Hepatic stellate cell (primary cell): Measurements from ENCODE around the gene USP49.
A peak's percentile ranks its signal among the peaks of the same experiment; 100 is the strongest.
"Not testable (repeated sequence)": the region's sequence is repeated elsewhere in the genome, so short reads cannot be mapped to it uniquely, and the experiment has no call there.

Experiments used
- DNase-seq: peaks from one replicate; pipeline ENCODE4 v3.0.0; 2011; ENCODE audit warnings: low spot score

Gene USP49

DNA sequence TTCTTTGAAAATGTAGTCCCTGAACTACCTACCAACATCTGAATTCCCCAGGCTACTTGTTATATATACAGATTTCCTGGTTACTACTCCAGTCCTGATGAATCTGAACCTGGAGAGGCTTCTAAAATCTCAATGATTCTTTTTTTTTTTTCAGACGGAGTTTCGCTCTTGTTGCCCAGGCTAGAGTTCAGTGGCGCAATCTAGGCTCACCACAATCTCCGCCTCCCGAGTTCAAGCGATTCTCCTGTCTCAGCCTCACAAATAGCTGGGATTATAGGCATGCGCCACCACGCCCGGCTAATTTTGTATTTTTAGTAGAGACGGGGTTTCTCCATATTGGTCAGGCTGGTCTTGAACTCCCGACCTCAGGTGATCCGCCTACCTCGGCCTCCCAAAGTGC, 83.2 kb downstream of the USP49 start:
- DNase-seq: not testable (repeated sequence)

DNA sequence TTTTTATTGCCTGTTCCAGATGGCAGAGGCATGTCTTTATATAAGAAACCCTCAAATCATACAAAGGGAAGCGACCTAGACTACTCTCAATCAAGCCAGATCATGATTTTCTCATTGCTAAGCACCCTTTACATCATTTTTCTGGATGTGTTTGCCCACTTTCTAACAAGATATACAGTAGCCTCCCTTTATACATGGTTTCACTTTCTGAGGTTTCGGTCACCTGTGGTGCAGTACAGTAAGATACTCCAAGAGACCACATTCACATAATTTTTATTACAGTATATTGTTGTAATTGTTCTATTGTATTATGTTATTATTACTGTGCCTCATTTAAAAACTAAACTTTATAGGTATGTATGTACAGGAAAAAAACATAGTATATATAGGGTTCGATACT, 84.1 kb downstream of the USP49 start:
- no peak for DNase-seq

DNA sequence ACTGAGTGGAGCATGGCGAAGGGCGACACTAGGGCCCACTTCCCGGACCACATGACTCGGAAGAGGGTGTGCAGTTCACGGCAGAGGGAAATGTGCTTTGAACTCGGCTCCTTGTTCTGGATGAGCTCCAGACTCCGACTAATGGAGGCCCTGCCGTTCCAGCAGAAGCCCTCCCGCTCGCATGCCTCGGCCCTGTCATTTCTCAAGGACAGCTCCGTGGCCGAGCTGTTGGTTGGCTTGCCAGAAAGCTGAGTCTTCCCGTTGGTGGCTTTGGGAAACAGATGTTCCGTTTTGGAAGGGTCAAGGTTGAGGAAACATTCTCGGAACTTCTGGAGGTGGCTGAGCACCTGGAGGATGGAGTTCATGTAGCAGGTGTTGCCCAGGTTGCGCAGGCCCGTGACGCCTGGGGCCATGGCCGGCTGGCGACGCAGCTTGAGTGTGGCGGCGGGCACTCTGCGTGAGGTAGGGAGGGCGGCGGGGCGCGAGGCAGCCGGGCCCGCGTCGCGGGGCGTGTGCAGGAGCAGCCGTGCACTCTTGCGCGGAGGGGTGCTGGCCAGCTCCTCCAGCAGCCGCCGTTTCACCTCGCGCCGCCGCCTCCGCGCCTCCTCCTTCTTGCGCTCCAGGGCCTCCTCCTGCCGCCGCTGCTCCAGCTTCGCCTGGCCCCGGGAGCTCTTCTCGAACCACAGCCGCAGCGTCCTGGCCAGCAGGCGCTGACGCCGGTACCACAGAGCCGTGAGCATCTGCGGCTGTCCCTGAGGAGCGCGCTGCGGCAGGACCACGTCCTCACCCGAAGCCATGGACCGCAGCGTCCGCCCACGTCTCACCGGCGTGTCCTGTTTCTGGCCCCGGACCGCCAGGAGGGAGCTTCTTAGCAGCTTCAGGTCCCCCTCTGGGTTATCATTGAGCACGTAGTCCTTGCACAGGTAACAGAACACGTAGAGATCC, 89.1 kb downstream of the USP49 start:
- no peak for DNase-seq

DNA sequence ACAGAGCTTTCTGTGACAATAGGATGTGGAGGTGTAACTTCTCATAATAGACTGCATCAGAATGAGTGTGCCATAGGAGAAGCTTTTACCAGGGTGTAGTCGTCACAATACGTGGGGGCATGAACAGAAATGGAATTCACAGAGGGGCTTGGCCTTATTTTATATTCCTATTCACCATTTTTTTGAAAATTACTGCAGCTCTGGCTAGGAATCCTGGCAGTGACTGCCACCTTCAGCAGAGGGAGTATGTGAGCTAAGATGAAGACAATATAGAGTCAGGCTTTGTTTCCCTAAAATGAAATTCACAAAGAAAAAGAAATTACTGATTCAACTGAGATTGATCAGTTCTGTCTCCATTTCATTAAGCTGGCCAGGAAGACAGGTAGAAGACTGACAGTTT, 93.8 kb downstream of the USP49 start:
- DNase-seq: peak; percentile 17

DNA sequence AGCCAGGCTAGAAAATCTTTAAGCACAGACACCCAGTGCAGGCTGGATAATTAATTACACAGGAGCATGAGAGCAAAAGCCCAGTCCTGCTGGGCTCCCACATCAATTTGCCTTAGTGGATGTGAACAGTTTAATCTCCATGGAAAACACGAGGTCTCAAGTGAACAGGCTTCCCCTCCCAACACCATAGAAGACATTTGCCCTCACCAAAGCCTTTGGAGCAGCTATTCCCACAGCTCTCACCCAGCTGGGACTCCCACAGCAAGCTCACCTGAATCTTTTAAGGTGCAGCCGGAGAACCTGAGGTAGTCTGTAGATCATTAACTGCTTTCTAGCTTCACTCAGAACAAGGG, 95.6 kb downstream of the USP49 start:
- no peak for DNase-seq

DNA sequence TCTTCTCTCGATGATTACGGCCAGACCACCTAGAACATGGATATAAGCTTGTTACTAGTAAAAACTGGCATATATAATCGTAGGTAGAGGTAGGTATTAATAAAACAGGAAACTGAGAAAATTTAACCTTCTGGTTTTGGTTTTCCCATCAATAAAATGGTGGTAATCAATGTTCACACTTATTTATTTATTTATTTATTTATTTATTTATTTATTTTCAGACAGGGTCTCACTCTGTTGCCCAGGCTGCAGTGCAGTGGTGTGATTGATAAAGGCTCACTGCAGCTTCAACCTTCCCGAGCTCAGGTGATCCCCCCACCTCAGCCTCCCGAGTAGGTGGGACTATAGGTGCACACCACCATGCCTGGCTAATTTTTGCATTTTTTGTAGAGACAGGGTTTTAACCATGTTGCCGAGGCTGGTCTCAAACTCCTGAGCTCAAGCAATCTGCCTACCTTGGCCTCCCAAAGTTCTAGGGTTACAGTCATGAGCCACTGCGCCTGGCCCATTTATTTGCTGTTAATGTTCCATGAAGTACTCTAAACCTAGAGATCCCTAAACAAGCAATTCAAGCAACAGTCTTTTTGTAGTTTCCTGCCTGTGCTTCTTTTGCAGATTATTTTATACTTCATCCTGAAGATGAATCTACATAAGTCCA, 96.1 kb downstream of the USP49 start:
- DNase-seq: no peak

DNA sequence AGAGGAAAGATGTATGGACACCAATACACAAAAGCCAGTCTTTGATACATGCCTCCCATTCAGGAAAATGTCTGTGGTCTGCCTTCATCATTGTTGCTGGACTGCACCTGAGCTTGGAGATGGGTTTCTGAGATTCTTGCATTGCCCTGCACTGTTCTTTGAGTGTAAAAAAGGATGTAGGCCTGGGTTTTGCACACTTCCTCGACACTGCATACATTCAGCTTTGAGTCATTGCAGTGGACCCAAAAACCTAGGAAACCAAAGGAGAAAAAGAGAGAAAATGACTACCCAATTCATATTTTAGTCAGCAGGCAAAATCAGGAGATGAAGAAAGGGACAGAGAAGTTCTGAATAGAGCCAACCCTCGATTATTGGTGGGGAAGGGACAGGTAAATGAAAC, 98.7 kb downstream of the USP49 start:
- no peak for DNase-seq

DNA sequence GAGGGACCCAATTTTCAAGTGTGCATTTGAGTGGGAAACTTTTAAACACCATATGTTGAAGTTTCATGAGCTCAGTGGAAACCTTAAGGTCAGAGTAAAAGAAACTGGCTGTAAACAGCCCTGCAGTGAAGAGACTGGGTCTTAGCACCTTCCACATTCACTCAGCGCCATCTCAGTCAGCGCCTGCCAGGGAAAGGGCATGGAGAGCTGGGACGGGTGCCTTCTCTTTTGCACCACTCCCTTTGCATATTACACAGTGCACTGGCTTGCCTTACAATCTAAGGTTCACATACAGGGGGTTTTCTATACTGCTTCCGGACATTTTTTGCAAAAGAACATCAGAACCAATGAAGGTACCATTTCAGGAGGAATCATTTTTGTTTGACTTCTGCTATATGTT, 103.2 kb downstream of the USP49 start:
- DNase-seq: no peak

DNA sequence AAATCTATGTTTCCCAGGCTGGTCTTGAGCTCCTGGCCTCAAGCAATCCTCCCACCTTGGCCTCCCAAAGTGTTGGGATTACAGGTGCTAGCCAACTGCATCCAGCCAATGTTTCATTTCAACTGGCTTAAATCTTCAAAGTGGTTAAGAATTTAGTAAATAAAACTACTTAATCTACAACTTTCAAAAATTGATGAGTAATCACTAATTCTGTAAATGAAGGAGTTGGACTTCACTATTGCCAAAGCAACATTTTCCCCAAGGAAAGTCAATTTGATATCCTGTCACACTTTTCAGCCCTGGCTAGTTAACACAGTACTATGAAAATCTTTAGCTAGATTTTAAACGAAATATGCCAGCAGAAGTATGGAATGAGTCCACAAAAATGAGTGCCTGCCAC, 103.9 kb downstream of the USP49 start:
- DNase-seq: no peak

DNA sequence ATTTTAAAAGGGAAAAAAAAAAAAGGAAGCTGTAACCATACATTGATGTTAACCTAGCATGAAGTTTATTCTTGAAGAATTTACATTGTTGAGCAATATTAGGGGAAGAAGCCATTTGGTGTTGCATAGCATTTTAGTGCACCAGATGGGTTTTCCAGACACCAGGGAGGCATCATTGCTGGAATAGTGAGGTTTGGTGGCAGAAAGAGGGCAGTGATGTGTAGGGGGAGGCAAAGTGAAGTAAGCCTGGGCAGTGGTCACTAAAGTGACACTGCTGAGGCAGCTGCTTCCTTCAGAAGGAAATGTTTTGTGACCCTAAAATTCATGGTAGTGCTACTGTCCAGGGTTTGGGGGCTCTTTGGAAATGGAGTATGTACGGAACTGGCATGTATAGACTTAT, 105.1 kb downstream of the USP49 start:
- DNase-seq: no peak

DNA sequence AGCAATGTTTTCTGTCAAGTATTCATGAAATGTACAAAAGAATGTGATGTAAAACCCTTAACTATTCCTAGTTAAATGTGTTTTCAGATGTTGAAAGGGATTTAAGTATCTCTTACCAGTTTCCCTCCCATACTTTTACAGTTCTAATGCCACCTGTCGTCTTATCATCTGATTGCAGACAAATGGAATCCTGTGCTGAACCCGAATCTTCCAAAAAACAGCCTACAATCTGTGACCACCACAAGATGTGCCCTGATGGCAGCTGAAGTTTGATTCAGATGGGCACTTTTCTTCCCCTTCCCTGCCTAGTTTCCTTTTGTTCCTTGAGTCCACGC, 105.8 kb downstream of the USP49 start:
- DNase-seq: no peak

DNA sequence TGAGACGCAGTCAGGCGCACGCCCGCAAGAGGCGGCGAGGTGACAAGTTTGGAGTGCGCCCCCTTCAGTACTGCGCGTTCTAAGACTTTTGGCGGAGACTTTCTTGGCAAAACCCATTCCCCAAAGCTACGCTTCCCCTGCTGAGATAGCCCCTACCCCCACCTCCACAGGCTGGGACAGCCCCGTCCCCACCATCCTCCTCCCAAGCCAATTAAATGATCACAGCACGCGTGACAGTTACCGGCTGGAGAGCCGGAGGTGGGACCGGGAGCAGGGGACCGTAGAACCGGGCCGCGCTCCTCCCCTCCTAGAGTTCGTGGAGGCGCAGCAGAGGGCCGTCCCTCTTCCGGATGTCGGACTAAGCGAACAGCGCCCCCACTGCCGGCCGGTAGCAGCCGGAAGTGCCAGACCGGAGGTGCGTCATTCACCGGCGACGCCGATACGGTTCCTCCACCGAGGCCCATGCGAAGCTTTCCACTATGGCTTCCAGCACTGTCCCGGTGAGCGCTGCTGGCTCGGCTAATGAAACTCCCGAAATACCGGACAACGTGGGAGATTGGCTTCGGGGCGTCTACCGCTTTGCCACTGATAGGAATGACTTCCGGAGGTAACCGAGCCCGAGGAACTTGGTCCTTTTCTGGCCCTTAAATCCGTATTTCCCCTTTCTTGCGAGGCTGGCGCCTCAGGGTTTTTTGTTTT, 107.8 kb downstream of the USP49 start, which contains the start of gene TOMM6:
Gene TOMM6 (plus strand): TSS at position 476 of the 699 bp plus-strand sequence. CDS start 4 bp downstream, at position 480.
- DNase-seq: peak; percentile 92

DNA sequence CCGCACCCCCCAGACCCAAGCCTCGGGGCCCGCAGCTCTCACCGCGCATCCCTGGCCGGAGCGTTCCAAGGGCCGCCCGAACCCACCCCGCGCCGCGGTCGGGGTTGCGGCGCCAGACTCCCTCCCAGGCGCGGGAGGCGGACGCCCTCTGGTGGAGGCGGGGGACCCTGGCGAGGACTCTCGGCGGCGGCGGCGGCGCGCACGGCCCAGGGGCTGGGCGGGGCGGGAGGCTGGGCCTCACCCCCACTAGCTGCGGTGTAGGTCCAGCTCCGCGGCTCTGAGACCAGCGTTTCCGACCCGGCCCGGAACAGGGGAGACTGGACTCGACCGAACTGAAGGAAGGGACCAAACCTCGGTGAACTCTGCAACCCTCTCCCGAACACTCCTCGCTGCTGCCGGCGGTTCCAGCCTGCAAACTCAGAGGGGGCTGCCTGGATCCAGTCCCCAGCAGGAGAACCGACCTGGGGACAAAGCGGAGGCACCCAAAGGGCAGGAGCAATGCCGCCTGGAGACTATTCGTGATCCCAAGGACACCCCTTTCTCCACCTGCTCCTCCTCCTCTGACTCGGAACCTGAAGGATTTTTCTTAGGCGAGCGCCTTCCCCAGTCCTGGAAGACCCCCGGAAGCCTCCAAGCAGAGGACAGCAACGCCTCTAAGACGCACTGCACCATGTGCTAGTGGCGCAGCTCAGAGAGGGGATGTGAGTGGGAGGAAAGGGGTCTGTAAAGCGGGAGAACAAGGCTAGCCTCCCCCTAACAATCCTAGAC, 108.5 kb downstream of the USP49 start:
- peak; percentile 93 for DNase-seq

DNA sequence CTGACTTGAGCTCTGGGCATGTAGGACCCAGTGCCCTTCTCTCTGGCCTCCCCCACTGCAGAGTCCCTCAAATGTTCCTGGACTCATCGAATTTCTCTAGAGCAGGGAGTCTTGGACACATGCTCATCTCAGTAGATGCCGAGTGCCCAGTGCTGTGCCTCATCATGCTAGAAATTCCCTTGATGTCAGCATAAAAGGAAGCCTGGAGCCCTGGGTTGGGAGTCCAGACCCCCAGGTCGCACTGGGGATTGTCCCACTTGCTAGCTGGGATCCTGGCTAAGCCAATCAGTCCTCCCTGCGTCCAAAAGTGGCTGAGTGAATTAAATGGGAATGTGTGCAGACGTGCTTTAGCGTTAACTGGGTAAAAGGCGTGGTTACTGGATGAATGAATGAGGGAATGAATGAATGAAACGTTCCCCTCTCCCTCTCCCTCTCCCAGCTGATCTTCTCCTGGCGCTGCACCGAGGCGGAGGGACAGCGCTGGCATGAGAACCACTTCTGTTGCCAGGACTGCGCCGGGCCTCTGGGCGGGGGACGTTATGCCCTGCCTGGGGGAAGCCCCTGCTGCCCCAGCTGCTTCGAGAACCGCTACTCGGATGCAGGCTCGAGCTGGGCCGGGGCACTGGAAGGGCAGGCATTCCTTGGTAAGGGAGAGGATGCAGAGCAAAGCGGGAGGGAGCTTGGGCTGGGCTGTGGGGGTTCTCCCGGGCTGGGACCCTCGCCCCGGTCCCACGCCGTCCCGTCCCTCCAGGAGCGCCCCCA, 109.3 kb downstream of the USP49 start:
- DNase-seq: no peak

DNA sequence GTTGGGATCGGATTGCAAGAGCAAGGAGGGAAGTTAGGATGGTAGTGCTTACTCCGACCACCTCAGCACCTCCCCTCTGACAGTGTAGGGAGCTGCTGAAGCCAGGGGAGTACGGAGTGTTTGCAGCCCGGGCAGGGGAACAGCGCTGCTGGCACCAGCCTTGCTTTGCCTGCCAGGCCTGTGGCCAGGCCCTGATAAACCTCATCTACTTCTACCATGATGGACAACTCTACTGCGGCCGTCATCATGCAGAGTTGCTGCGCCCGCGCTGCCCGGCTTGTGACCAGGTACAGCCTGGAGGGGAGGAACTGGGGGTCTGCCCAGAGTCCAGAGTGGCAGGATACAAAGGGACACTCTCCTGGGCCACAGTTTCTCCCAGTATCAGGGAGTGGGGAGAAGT, 109.9 kb downstream of the USP49 start:
- DNase-seq: no peak

DNA sequence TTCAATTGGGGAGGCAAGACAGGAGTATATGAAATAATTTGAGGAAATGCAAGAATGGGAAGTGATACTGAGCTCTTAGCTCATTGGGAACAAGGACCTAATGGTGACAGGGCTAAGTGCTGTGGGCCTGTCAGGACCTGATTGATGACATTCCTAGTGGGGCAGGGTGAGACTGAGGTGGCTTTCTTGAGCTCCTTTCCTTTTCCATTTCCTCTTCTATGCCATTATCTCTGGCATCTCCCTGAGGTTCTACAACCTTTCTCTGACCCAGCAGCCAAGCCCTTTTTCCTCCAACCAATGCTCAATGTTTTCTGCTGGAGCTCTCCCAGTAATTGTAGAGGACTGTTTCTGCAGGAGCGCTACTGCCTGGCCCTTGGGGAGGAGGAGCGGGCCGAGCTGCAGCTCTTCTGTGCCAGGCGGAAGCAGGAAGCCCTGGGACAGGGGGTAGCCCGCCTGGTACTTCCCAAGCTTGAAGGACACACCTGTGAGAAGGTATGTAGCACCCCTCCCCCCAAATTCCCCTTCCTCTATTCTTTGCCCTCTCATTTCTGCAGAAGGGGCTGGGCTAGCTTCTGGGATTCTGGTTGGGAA, 110.5 kb downstream of the USP49 start:
- DNase-seq: no peak

DNA sequence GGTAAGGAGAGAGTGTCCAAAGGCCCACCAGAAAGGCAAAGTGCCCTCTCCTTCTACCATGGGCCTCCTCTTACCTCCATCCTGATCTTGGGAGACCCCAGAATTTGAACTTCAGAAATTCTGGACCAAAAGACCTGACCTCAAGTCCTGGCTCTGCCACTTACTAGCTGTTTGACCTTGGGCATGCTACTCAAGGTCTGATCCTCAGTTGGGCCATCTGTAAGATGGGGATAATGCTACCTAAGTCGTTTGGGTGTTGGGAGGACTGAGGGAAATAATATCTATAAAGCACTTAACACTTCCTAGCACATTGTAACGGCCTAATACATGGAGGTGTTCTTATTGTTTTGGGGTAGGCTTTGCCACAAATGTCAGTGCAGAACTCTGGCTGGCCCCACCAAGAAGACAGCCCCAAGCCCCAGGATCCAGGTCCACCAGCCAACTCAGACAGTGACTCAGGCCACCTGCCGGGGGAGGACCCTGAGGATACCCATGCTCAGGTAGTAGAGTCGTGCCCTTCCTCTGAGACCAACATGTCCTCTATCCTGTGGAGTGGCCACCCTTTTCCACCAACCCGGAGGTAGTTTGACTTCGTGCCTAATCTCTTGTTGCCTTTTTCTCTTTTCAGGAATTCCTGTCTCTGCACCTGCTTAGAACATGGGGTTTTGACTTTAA, 111.9 kb downstream of the USP49 start:
- DNase-seq: no peak

DNA sequence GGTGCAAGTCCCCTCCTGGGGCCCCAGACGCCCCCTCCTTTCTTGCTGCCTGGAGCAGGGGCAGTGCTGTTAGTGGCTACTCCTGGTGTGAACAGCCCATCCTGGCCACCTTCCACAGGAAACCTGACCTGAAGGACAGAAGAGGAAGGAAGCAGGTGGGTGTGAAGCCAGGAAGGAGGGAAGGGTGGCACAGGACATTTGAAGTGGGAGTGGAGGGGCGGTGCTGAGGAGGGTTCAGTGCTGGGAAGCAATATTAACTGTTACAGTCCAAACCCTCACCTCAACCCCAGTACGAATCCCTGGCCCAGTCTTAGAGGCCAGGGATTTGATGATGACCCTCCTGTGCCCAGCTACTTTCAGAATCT, 113.8 kb downstream of the USP49 start:
- DNase-seq: no peak

DNA sequence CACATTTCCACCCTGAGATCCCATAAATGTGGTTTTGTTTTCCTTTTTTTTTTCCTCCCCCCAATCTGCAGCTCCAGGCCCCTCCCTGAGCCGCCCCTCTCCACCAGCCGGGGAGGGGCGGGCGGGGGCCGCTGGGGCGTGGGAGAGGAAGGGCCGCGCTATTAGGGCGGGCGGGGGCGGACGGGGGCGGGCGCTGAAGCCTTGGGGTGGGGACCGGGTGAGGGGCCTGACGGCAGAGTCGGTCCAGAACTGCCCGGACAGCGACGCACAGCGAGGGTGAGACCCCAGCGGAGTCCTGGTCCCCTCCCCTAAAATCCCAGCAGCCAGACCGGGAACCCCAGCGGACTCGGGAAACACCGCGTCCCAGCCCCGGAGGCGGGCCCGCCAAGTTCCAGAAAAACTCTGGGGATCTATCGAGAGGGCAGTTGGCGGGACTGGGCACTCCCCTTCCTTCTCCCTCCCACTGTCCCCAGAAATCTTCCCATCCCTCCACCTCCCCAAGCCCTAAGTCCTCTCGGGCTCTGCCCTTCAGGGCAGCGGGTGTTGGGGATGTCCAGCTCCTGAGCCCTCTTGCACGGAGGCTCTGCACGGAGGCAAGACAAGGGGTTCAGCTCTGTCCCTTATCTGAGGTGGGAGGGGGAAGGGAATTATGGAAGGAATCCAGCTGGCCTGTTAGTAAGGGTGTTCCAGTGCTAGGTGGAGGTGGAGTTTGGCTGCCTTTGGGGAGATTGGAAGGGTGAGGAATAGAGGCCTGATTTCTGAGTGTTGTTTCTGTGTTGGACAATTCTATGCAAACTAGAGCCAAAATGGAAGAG, 114.4 kb downstream of the USP49 start, which contains the start of gene PRICKLE4:
Gene PRICKLE4 (plus strand): TSS at position 232 of the 815 bp plus-strand sequence. CDS start 2,692 bp downstream, outside the sequence.
- peak; percentile 50 for DNase-seq
